ENCODE results near the gene HTR7. TPM values are rescaled to one million over a fixed set of nuclear protein-coding genes. Genes with fewer than 3 reads are reported as not detected.
A peak's percentile ranks its signal among the peaks of the same experiment; 100 is the strongest.

The HTR7 gene
- total RNA-seq, 1 donor from 2014 or later = 0.22 TPM

DNA sequence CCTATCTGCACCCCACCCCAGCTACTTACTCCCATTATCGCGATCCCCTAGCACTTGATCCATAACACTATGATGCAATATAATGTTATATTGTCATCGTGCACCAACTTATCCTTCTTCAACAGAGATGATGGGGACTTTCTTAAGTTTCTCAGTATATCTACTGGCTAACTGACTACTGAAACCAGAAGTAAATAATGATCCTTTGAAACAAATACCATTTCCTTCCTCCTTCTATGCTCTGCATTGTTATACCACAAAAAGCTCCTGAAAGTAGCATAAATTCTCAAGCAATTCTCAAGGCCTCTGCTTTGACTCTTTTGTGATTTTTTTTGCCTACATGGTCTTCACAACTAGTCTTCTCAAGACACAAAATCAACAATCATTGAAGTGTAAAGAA lies 68.9 kb downstream of the HTR7 start:
- no peak for TF ChIP-seq CTCF (IDR thresholded peaks at IDR 0.05; ENCODE audit: borderline replicate concordance)
- Histone ChIP-seq H3K4me1 (no peaks in the 10 kb centered on the region), H3K27ac (replicated peaks) (no peak overlapping the region), H3K27me3 (ENCODE audit: low read depth) (peaks cover 47% of the 10 kb centered on the region), H3K4me3 (no peak overlapping the region), H3K36me3 (no peaks in the 10 kb centered on the region), H3K9me3 (replicated peaks) (no peaks in the 10 kb centered on the region)
- intact Hi-C loops (cut with micrococcal nuclease) = no loop called here
- DNase-seq = no peak

DNA sequence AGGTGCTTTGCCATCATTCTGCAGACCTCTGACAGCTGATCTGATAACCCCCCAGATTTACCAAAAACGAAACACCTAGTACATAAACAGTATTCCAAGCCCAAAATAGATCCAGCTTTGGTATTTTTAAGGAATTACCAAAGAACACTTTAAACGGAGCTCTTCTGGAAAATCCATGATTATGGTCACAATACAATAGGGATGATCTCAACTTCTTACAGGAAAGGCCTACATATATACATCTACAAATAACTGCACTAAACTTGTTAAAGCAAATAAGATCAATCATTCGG lies 69.7 kb downstream of the HTR7 start:
- no peak for TF ChIP-seq CTCF (IDR thresholded peaks at IDR 0.05; ENCODE audit: borderline replicate concordance)
- peaks cover 47% of the 10 kb centered on the region for H3K27me3 ChIP-seq (ENCODE audit: low read depth)
- H3K36me3 ChIP-seq = no peaks in the 10 kb centered on the region
- H3K4me1 ChIP-seq = no peaks in the 10 kb centered on the region
- no peaks in the 10 kb centered on the region for H3K9me3 ChIP-seq (replicated peaks)
- H3K4me3 ChIP-seq = no peak overlapping the region
- DNase-seq = no peak
- H3K27ac ChIP-seq (replicated peaks) = no peak overlapping the region
- intact Hi-C loops (cut with micrococcal nuclease) = no loop called here

- Histone ChIP-seq H3K9me3 (replicated peaks) (no peaks in the 10 kb centered on the region), H3K36me3 (no peaks in the 10 kb centered on the region), H3K4me1 (no peaks in the 10 kb centered on the region), H3K27me3 (ENCODE audit: low read depth) (peaks cover 43% of the 10 kb centered on the region), H3K27ac (replicated peaks) (no peak overlapping the region), H3K4me3 (no peak overlapping the region)
- TF ChIP-seq CTCF (IDR thresholded peaks at IDR 0.05; ENCODE audit: borderline replicate concordance) = peak; percentile 80
- intact Hi-C loops (cut with micrococcal nuclease) = no loop called here
- no peak for DNase-seq
These were observed 70.2 kb downstream of the HTR7 start for GRCh38 chr10:90787393-90788198.

DNA sequence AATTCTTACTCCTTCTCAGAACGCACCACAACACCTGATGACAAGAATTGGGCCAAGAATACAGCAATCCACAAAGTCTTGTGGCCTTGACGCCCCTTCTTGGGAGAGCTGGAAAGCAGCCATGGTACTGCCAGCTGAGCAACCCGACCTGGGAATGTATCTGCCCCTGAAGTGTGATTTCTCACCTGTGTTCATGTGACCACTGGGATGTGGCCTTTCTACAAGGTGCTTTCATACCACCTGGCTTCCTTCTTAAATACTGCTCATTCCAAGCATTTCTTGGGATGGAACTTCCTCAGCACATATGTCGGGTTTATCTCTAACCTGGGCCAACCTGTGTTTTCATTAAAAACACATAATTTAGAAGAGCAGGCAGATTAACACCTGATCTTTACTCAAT lies 72.1 kb downstream of the HTR7 start:
- intact Hi-C loops (cut with micrococcal nuclease) = no loop called here
- no peak for TF ChIP-seq CTCF (IDR thresholded peaks at IDR 0.05; ENCODE audit: borderline replicate concordance)
- H3K27me3 ChIP-seq (ENCODE audit: low read depth) = peaks cover 30% of the 10 kb centered on the region

DNA sequence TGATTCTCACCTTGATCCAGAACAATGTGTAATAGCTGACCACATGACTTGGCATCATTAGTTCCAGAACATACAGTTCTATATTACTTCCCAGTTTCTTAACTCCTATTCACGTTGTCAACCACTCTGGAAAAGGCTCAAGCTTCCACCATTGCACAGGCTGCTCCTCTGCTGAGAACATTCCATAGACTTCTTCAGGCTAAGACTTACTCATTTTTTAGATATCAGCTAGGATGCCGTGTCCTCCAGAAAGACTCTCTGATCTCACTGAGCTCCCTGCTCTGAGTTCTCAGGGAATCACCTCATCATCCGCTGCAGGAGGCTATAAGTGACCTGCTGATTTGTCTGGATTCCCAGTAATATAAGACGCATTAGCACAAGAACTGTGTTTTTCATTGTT lies 73.1 kb downstream of the HTR7 start:
- intact Hi-C loops (cut with micrococcal nuclease) = no loop called here
- TF ChIP-seq CTCF (IDR thresholded peaks at IDR 0.05; ENCODE audit: borderline replicate concordance) = no peak

More for the DNA sequence above, 72.1 kb downstream of the HTR7 start:
- Histone ChIP-seq H3K36me3 (no peaks in the 10 kb centered on the region), H3K9me3 (replicated peaks) (no peaks in the 10 kb centered on the region), H3K4me1 (no peaks in the 10 kb centered on the region), H3K4me3 (no peak overlapping the region), H3K27ac (replicated peaks) (no peak overlapping the region)
- no peak for DNase-seq

More for the DNA sequence above, 73.1 kb downstream of the HTR7 start:
- H3K4me3 ChIP-seq = no peak overlapping the region
- DNase-seq = no peak
- no peak overlapping the region for H3K27ac ChIP-seq (replicated peaks)
- H3K36me3 ChIP-seq = no peaks in the 10 kb centered on the region
- H3K4me1 ChIP-seq = no peaks in the 10 kb centered on the region
- peaks cover 30% of the 10 kb centered on the region for H3K27me3 ChIP-seq (ENCODE audit: low read depth)
- H3K9me3 ChIP-seq (replicated peaks) = no peaks in the 10 kb centered on the region
